ENCODE measurements around the gene CARNS1. TPM values are rescaled to one million over a fixed set of nuclear protein-coding genes. Genes with fewer than 3 reads are reported as not detected.

Gene CARNS1
- total RNA-seq, 4 donors from 2014 or later: 0.27 to 4.4 (median 0.43) TPM

DNA sequence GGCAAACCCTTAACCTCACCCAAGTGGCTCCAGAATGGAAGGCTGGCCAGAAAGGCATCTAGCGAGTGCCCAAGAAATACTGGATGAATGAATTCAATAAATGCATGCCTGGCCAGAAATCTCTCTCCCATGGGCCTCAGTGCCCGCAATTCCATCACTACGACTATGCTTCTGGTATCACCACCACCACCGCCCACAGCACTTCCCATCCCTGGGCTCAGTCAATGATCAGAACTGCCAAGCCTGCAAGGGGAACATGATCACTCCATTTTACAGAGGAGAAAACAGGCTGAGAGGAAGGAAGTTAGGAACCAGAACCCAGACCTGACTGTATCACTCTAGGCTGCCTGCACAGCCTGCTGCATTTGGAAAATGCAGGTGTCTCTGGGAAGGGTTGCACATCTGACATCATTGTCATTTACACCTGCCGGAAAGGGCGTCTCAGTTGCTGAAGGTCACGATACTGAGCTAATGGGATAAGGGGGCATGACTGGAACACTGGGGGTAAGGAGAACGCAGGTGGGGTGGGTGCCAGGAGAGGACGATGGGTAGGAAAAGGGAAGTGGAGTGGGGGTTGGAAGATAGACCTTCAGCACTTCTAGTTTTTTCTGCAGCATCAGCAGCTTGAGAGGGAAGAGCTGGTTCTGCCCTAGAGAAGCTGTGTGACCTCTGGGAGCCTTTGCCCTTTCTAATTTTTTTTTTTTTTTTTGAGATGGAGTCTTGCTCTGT lies 33.8 kb downstream of the CARNS1 start:
- in situ Hi-C loops (cut with MboI; ENCODE audit: low pct_ligation_motif_present in 1 of 4, low pct_unique_long_range_greater_than_20kb in 1 of 4, low sequenced_read_pairs in 3 of 4): no loop called here
- Histone ChIP-seq H3K9me3 (no peaks in the 10 kb centered on the region), H3K4me1 (peaks cover 0 to 11% (median 8%) of the 10 kb centered on the region in 4 donors), H3K36me3 (no peaks in the 10 kb centered on the region), H3K27ac (peak overlapping the region in 1 of 4 donors; percentile 46), H3K27me3 (no peaks in the 10 kb centered on the region), H3K4me3 (no peak overlapping the region)
- TF ChIP-seq EP300 (IDR thresholded peaks at IDR 0.05; ENCODE audit: low read depth): no peak
- intact Hi-C loops (cut with DNase I; ENCODE audit: low total_unique reads): no loop called here
- DNase-seq: no peak
- 55% methylated on average over 9 of the region's 9 CpGs; no CpG with 5 or more reads in 1 of the 2 donors for WGBS, 2 donors (ENCODE audit: low coverage in 1 of 2)

DNA sequence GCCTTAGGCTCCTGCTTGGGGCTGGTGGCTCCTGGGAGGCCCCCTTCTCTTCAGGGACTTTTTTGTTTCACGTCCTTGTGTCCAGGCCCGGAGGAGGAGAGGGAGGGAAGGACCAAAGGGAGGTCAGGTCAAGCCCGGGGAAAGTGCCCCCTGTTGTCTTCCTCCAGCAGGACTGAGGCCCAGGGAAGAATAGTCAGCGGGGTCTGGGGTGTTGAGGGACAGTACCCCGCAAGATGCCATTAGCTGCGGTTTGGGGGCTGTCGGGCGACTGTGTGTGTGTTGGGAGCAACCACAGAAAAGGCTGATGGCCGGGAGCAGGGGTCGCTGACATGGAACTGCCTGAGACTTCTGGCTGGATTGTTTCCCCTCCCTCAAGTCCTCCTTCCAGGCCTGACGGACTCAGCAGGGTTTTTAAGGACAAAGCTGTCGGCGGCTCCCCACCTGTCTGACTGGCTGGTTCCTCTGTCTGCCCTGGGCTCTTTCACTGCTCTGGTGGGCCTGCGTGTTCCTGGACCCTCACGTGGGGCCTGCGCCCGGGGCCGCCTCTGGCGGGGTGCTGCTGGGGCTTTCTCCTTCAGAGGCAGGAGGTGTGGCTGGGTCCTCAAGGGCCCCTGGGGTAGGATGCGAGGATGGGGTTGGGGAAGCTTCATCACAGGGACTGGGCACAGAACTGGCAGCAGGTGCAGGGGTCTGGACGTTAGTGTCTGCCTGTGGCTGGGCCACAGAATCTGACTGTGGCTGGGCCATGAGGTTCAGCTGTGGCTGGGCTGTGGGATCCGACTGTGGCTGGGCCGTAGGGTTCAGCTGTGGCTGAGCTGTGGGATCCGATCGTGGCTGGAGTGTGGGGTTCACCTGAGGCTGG lies 35.5 kb downstream of the CARNS1 start:
- WGBS, 2 donors (ENCODE audit: low coverage in 1 of 2): 87 to 100% methylated on average over 6 to 25 of the region's 25 CpGs
- Histone ChIP-seq H3K27me3 (no peaks in the 10 kb centered on the region), H3K4me3 (no peak overlapping the region), H3K36me3 (no peaks in the 10 kb centered on the region), H3K9me3 (no peaks in the 10 kb centered on the region), H3K27ac (no peak overlapping the region), H3K4me1 (no peaks in the 10 kb centered on the region)
- in situ Hi-C loops (cut with MboI; ENCODE audit: low pct_ligation_motif_present in 1 of 4, low pct_unique_long_range_greater_than_20kb in 1 of 4, low sequenced_read_pairs in 3 of 4): no loop called here
- intact Hi-C loops (cut with DNase I; ENCODE audit: low total_unique reads): no loop called here
- no peak for DNase-seq
- no peak for TF ChIP-seq POLR2AphosphoS5 (IDR thresholded peaks at IDR 0.05)

DNA sequence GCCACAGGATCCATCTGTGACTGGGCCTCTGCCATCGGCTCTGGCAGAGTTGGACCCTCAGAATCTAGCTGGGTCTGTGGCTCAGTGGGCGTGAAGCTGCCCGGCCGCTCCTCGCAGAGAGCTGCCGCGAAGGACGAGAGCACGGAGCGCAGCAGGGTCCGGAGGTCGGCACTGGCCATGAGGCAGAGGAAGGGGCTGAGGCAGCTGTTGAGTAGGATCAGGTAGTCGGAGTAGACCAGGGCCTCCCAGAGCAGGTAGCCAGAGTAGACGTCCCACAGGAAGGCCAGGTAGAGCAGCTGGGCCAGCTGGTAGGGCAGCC lies 36.1 kb downstream of the CARNS1 start:
- Histone ChIP-seq H3K4me1 (no peaks in the 10 kb centered on the region), H3K4me3 (no peak overlapping the region), H3K27ac (no peak overlapping the region), H3K27me3 (no peaks in the 10 kb centered on the region), H3K9me3 (no peaks in the 10 kb centered on the region), H3K36me3 (no peaks in the 10 kb centered on the region)
- DNase-seq: no peak
- intact Hi-C loops (cut with DNase I; ENCODE audit: low total_unique reads): no loop called here
- WGBS, 2 donors (ENCODE audit: low coverage in 1 of 2): 94% methylated on average over 14 of the region's 14 CpGs; no CpG with 5 or more reads in 1 of the 2 donors
- TF ChIP-seq EP300 (IDR thresholded peaks at IDR 0.05; ENCODE audit: low read depth) (no peak), POLR2AphosphoS5 (IDR thresholded peaks at IDR 0.05) (no peak), POLR2A (IDR thresholded peaks at IDR 0.05) (no peak)
- TF ChIP-seq, protein P1, sequence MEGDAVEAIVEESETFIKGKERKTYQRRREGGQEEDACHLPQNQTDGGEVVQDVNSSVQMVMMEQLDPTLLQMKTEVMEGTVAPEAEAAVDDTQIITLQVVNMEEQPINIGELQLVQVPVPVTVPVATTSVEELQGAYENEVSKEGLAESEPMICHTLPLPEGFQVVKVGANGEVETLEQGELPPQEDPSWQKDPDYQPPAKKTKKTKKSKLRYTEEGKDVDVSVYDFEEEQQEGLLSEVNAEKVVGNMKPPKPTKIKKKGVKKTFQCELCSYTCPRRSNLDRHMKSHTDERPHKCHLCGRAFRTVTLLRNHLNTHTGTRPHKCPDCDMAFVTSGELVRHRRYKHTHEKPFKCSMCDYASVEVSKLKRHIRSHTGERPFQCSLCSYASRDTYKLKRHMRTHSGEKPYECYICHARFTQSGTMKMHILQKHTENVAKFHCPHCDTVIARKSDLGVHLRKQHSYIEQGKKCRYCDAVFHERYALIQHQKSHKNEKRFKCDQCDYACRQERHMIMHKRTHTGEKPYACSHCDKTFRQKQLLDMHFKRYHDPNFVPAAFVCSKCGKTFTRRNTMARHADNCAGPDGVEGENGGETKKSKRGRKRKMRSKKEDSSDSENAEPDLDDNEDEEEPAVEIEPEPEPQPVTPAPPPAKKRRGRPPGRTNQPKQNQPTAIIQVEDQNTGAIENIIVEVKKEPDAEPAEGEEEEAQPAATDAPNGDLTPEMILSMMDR (IDR thresholded peaks at IDR 0.05): no peak
- in situ Hi-C loops (cut with MboI; ENCODE audit: low pct_ligation_motif_present in 1 of 4, low pct_unique_long_range_greater_than_20kb in 1 of 4, low sequenced_read_pairs in 3 of 4): no loop called here

DNA sequence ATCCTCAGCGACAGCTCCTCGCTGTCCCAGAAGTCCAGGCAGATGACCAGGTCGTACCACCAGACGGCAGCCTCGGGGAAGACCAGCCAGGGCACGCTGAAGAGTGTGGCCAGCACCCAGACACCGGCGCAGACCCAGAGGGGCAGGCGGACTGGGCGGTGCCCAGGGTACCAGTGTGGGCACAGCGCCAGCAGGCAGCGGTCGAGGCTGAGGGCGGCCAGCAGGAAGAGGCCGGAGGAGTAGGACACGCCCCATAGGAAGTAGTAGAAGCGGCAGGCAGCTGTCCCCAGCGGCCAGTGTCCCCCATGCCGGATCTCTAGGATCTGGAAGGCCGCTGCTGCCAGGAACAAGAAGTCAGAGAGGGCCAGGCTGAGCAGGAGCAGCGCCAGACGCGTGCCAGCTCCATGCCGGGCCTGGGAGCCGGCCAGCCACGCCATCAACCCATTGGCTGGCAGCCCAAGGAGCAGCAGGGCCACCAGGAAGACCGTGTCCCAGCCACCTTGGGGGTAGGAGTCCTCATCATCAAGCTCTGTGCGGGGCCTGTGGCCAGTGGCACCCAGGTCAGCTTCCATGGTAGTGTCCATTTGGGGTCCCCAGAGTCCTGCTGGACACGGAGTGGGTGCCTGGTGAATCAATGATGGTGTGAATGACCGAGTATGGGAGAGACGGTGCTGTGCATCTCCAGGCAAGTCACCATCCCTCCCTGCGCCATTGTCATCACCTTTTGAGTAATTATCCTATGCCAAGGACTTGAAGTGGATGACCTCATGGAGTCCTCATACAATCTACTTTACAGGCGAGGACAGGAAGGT lies 36.9 kb downstream of the CARNS1 start, which contains the start of gene GPR152:
Gene GPR152 (minus strand): TSS at position 589 of the 812 bp plus-strand sequence. CDS start 5 bp downstream, at position 584.
- H3K27ac ChIP-seq: peak within 1 kb of the TSS in 1 of 4 donors; percentile 7
- no peaks in the 10 kb centered on the region for H3K36me3 ChIP-seq
- no peak within 1 kb of the TSS for H3K4me3 ChIP-seq
- H3K4me1 ChIP-seq: no peaks in the 10 kb centered on the region
- TF ChIP-seq EP300 (IDR thresholded peaks at IDR 0.05; ENCODE audit: low read depth): no peak
- TF ChIP-seq, protein P1 (IDR thresholded peaks at IDR 0.05): no peak
- TF ChIP-seq POLR2A (IDR thresholded peaks at IDR 0.05): no peak
- no peak for TF ChIP-seq POLR2AphosphoS5 (IDR thresholded peaks at IDR 0.05)
- intact Hi-C loops (cut with DNase I; ENCODE audit: low total_unique reads) (no loop called here), in situ Hi-C loops (cut with MboI; ENCODE audit: low pct_ligation_motif_present in 1 of 4, low pct_unique_long_range_greater_than_20kb in 1 of 4, low sequenced_read_pairs in 3 of 4) (no loop called here)
- no peaks in the 10 kb centered on the region for H3K9me3 ChIP-seq
- 83% methylated on average over 31 of the region's 33 CpGs; no CpG with 5 or more reads in 1 of the 2 donors for WGBS, 2 donors (ENCODE audit: low coverage in 1 of 2)
- DNase-seq: no peak
- no peaks in the 10 kb centered on the region for H3K27me3 ChIP-seq
